Measurements from ENCODE around the gene LRRN3.
A peak's percentile ranks its signal among the peaks of the same experiment; 100 is the strongest.
"Not testable (repeated sequence)": the region's sequence is repeated elsewhere in the genome, so short reads cannot be mapped to it uniquely, and the experiment has no call there.

LRRN3 gene

GRCh38 chr7:111090846-111091245 is at the start of gene LRRN3:
Gene LRRN3 (plus strand): TSS chr7:111091127. CDS start chr7:111122773, 31,646 bp downstream.
- peak in 1 of 2 donors; percentile 13 for DNase-seq (ENCODE audit: low read depth in 2 of 2)

- no peak for DNase-seq (ENCODE audit: low read depth in 2 of 2)
Observed at GRCh38 chr7:111041577-111041976, 49.4 kb upstream of the LRRN3 start.

- DNase-seq (ENCODE audit: low read depth in 2 of 2) = no peak
Observed at GRCh38 chr7:111042842-111043241, 48.1 kb upstream of the LRRN3 start.

- no peak for DNase-seq (ENCODE audit: low read depth in 2 of 2)
Observed at GRCh38 chr7:111043561-111043960, 47.4 kb upstream of the LRRN3 start.

GRCh38 chr7:111045449-111045848 is 45.5 kb upstream of the LRRN3 start:
- DNase-seq (ENCODE audit: low read depth in 2 of 2) = no peak

GRCh38 chr7:111047595-111047994 is 43.3 kb upstream of the LRRN3 start:
- no peak for DNase-seq (ENCODE audit: low read depth in 2 of 2)

- DNase-seq (ENCODE audit: low read depth in 2 of 2) = no peak
Observed at GRCh38 chr7:111049971-111050680, 40.8 kb upstream of the LRRN3 start.

GRCh38 chr7:111050875-111051416 is 40.0 kb upstream of the LRRN3 start:
- no peak for DNase-seq (ENCODE audit: low read depth in 2 of 2)

GRCh38 chr7:111051832-111052231 is 39.1 kb upstream of the LRRN3 start:
- DNase-seq (ENCODE audit: low read depth in 2 of 2) = no peak

- DNase-seq (ENCODE audit: low read depth in 2 of 2) = no peak
Observed at GRCh38 chr7:111053035-111053434, 37.9 kb upstream of the LRRN3 start.

- DNase-seq (ENCODE audit: low read depth in 2 of 2) = no peak
Observed at GRCh38 chr7:111056371-111056770, 34.6 kb upstream of the LRRN3 start.

GRCh38 chr7:111057066-111057465 is 33.9 kb upstream of the LRRN3 start:
- no peak for DNase-seq (ENCODE audit: low read depth in 2 of 2)

- no peak for DNase-seq (ENCODE audit: low read depth in 2 of 2)
Observed at GRCh38 chr7:111059833-111060232, 31.1 kb upstream of the LRRN3 start.

- no peak for DNase-seq (ENCODE audit: low read depth in 2 of 2)
Observed at GRCh38 chr7:111063166-111063565, 27.8 kb upstream of the LRRN3 start.

GRCh38 chr7:111067251-111067650 is 23.7 kb upstream of the LRRN3 start:
- no peak for DNase-seq (ENCODE audit: low read depth in 2 of 2)

- DNase-seq (ENCODE audit: low read depth in 2 of 2) = no peak
Observed at GRCh38 chr7:111067682-111068081, 23.2 kb upstream of the LRRN3 start.

GRCh38 chr7:111068618-111069017 is 22.3 kb upstream of the LRRN3 start:
- DNase-seq (ENCODE audit: low read depth in 2 of 2) = no peak

- no peak for DNase-seq (ENCODE audit: low read depth in 2 of 2)
Observed at GRCh38 chr7:111071556-111071955, 19.4 kb upstream of the LRRN3 start.

GRCh38 chr7:111072658-111073057 is 18.3 kb upstream of the LRRN3 start:
- not testable (repeated sequence) for DNase-seq (ENCODE audit: low read depth in 2 of 2)

- DNase-seq (ENCODE audit: low read depth in 2 of 2) = no peak
Observed at GRCh38 chr7:111074071-111074747, 16.7 kb upstream of the LRRN3 start.

GRCh38 chr7:111074748-111075146 is 16.2 kb upstream of the LRRN3 start:
- no peak for DNase-seq (ENCODE audit: low read depth in 2 of 2)

GRCh38 chr7:111075498-111075897 is 15.4 kb upstream of the LRRN3 start:
- no peak for DNase-seq (ENCODE audit: low read depth in 2 of 2)

- DNase-seq (ENCODE audit: low read depth in 2 of 2) = peak in 1 of 2 donors; percentile 16
Observed at GRCh38 chr7:111076205-111076604, 14.7 kb upstream of the LRRN3 start.

All from activated CD8-positive, alpha-beta memory T cell treated with anti-CD3 and anti-CD28 coated beads for 4 hours (primary cell).